Thyroid gland (tissue), 4 donors: ENCODE measurements around the gene LYRM7.

Experiments used
- CTCF ChIP-seq, 6 experiments: fragments of 200-600 bp in 3 of 6; fragments of 450-650 bp in 3 of 6; sonication (generic) in 3 of 6; IDR thresholded peaks; one replicate each; pipeline ENCODE4 v1.5.1; 2016 to 2019; ENCODE audit warnings: antibody characterized with exemption in 6 of 6, mild to moderate bottlenecking in 2 of 6, inconsistent platforms in 1 of 6, moderate library complexity in 1 of 6
- POLR2A ChIP-seq, 2 donors: fragments of 450-650 bp; IDR thresholded peaks; one replicate each; pipeline ENCODE4 v1.6.1; 2017; ENCODE audit warnings: antibody characterized with exemption in 2 of 2, mild to moderate bottlenecking in 2 of 2, moderate library complexity in 1 of 2

GRCh38 chr5:131245948-131246347 lies 75.2 kb downstream of the LYRM7 start:
- TF ChIP-seq POLR2A (IDR thresholded peaks at IDR 0.05) (no peak), CTCF (IDR thresholded peaks at IDR 0.05) (no peak)
